Endothelial cell of umbilical vein (primary cell): ENCODE data around the gene SDK2. TPM values are rescaled to one million over a fixed set of nuclear protein-coding genes. Genes with fewer than 3 reads are reported as not detected.

Experiments
- BruUV-seq: library from RNA; stranded (reverse); fragments of 400-500 nt; replicated peaks from 2 replicates; lab custom pipeline; 2021; lab: Mats Ljungman, UMichigan
- CTCF ChIA-PET: fragments of 300-600, 350-600 bp; sonication (Branson Sonifier 250); formaldehyde crosslinking; loops from one replicate; lab custom pipeline; 2021; ENCODE audit warnings: antibody characterized with exemption, inconsistent platforms; lab: Charles Lee
- POLR2A ChIA-PET: fragments of 300-600, 350-600 bp; sonication (Branson Sonifier 250); formaldehyde crosslinking; loops from one replicate; lab custom pipeline; 2021; ENCODE audit warnings: antibody characterized with exemption, inconsistent platforms; lab: Charles Lee
- DNase-seq: peaks from one replicate; pipeline ENCODE4 v3.0.0-alpha.2; 2011; ENCODE audit warnings: low read depth, low spot score
- FAIRE-seq: peaks from 2 replicates; lab custom pipeline; 2011; peaks lifted over from hg19 to GRCh38; lab: Jason Lieb, UNC
- H2AFZ ChIP-seq: 2 replicates; pipeline ENCODE4 v1.6.0; 2012; ENCODE audit warnings: low read depth, low read length, control low read depth, inconsistent platforms
- H3K27ac ChIP-seq: 2 replicates; pipeline ENCODE4 v1.5.1; 2011; ENCODE audit warnings: low read depth, mild to moderate bottlenecking, control low read depth, low read length, moderate library complexity; ENCODE audit not compliant: insufficient read depth
- H3K27me3 ChIP-seq, 2 experiments: 2 replicates each; pipeline versions ENCODE4 v1.6.0 to v1.6.1; 2011; ENCODE audit warnings: low read length in 2 of 2, mixed read lengths in 1 of 2; ENCODE audit not compliant: control insufficient read depth in 2 of 2, insufficient read depth in 2 of 2
- H3K36me3 ChIP-seq, 2 experiments: 2 replicates in 1 of 2; 3 replicates in 1 of 2; pipeline ENCODE4 v1.5.1; 2011; ENCODE audit warnings: low read length in 2 of 2, mild to moderate bottlenecking in 1 of 2, moderate library complexity in 1 of 2; ENCODE audit not compliant: control insufficient read depth in 2 of 2, insufficient read depth in 2 of 2; ENCODE audit errors: extremely low read depth in 1 of 2
- H3K4me1 ChIP-seq: 3 replicates; pipeline ENCODE4 v1.5.1; 2011; ENCODE audit warnings: mild to moderate bottlenecking, low read length; ENCODE audit not compliant: control insufficient read depth, insufficient read depth; ENCODE audit errors: extremely low read depth
- H3K4me2 ChIP-seq: 2 replicates; pipeline ENCODE4 v1.6.1; 2011; ENCODE audit warnings: low read length, control low read depth, mixed read lengths; ENCODE audit not compliant: insufficient read depth
- H3K4me3 ChIP-seq, 3 experiments: fragments of 200-600 bp in 1 of 3; sonication (generic), shearing (Covaris generic) in 1 of 3; replicated peaks in 1 of 3; 2 replicates each; pipeline ENCODE4 v1.5.1; 2011 to 2016; ENCODE audit warnings: control low read depth in 3 of 3, low read length in 3 of 3, mild to moderate bottlenecking in 2 of 3, inconsistent platforms in 1 of 3, low read depth in 1 of 3, moderate library complexity in 1 of 3; ENCODE audit not compliant: insufficient read depth in 1 of 3
- H3K79me2 ChIP-seq: 2 replicates; pipeline ENCODE4 v1.6.0; 2012; ENCODE audit warnings: low read length, inconsistent platforms; ENCODE audit not compliant: control insufficient read depth, insufficient read depth
- H3K9ac ChIP-seq: replicated peaks from 2 replicates; pipeline ENCODE3; 2011; ENCODE audit warnings: low read length, control low read depth; ENCODE audit not compliant: insufficient read depth; ENCODE audit errors: extremely low read depth
- H3K9me1 ChIP-seq: replicated peaks from 3 replicates; pipeline ENCODE4 v1.6.0; 2011; ENCODE audit warnings: mild to moderate bottlenecking, low read length; ENCODE audit not compliant: control insufficient read depth, insufficient read depth; ENCODE audit errors: extremely low read depth
- H3K9me3 ChIP-seq: replicated peaks from 2 replicates; pipeline ENCODE4 v1.5.1; 2012; ENCODE audit warnings: low read length, inconsistent platforms; ENCODE audit not compliant: control insufficient read depth, insufficient read depth
- H4K20me1 ChIP-seq: replicated peaks from 2 replicates; pipeline ENCODE3; 2011; ENCODE audit warnings: mild to moderate bottlenecking, low read length; ENCODE audit not compliant: control insufficient read depth, insufficient read depth; ENCODE audit errors: extremely low read depth
- CTCF ChIP-seq, 2 donors: IDR thresholded peaks; 1 replicate in 1 of 2; 2 replicates in 1 of 2; pipeline ENCODE4 v1.5.1; 2011; ENCODE audit warnings: low read length in 2 of 2, mild to moderate bottlenecking in 2 of 2, moderate library complexity in 2 of 2, control low read depth in 1 of 2, inconsistent platforms in 1 of 2, low read depth in 1 of 2; ENCODE audit not compliant: insufficient read depth in 1 of 2; ENCODE audit errors: extremely low read depth in 1 of 2
- EZH2 ChIP-seq: IDR thresholded peaks from 2 replicates; pipeline ENCODE4 v1.6.1; 2012; ENCODE audit warnings: borderline replicate concordance, low read depth, mild to moderate bottlenecking, moderate library complexity, low read length, inconsistent platforms; ENCODE audit not compliant: severe bottlenecking
- FOS ChIP-seq: IDR thresholded peaks from 2 replicates; pipeline ENCODE4 v1.6.1; 2011; ENCODE audit warnings: mild to moderate bottlenecking, low read length, moderate library complexity, borderline replicate concordance; ENCODE audit not compliant: insufficient read depth
- GATA2 ChIP-seq: IDR thresholded peaks from 2 replicates; pipeline ENCODE4 v1.7.0; 2011; ENCODE audit warnings: low read depth, mild to moderate bottlenecking, moderate library complexity, mixed read lengths, low read length; ENCODE audit not compliant: insufficient read length, insufficient read depth
- JUN ChIP-seq: IDR thresholded peaks from 2 replicates; pipeline ENCODE4 v1.6.1; 2011; ENCODE audit warnings: borderline replicate concordance, low read depth; ENCODE audit not compliant: insufficient read length, insufficient read depth
- MYC ChIP-seq: IDR thresholded peaks from one replicate; pipeline ENCODE4 v1.6.1; 2011; ENCODE audit warnings: mild to moderate bottlenecking, low read depth, low read length
- POLR2A ChIP-seq: IDR thresholded peaks from 2 replicates; pipeline ENCODE4 v1.6.1; 2012; ENCODE audit warnings: low read depth, mild to moderate bottlenecking, control low read depth, low read length
- POLR2AphosphoS5 ChIP-seq: IDR thresholded peaks from 2 replicates; pipeline ENCODE4 v1.6.1; 2012; ENCODE audit warnings: low read depth, mild to moderate bottlenecking, control low read depth, low read length, moderate library complexity; ENCODE audit not compliant: insufficient read depth
- dilution Hi-C: fragments of 300-500 bp; cut with MboI; formaldehyde crosslinking; loops from one replicate; pipeline ENCODE4 v1.15.0; 2019; ENCODE audit warnings: low sequenced_read_pairs; ENCODE audit not compliant: extremely low pct_ligation_motif_present
- intact Hi-C: fragments of 100-400 bp; cut with micrococcal nuclease; formaldehyde crosslinking; loops from one replicate; pipeline ENCODE4 v1.10.0; 2022
- polyA plus RNA-seq, 4 experiments: library from polyadenylated mRNA; depleted of rRNA in 3 of 4; stranded (reverse) in 3 of 4; unstranded in 1 of 4; fragments of >200 nt; gene quantifications; 2 replicates each; pipeline versions ENCODE4 v1.2.1 to v1.2.3, GENCODE V29; 2011 to 2012; ENCODE audit warnings: missing spikeins in 1 of 4
- total RNA-seq: library from RNA; stranded (reverse); gene quantifications from 2 replicates; pipeline ENCODE4 v1.2.3, GENCODE V29; 2021
- TF ChIP-seq, protein P1 (sequence below): IDR thresholded peaks from 2 replicates; pipeline ENCODE4 v1.6.1; 2011; ENCODE audit not compliant: insufficient read depth, insufficient read length

The SDK2 gene
- total and polyA plus RNA-seq, 2 donors (not counting 3 experiments of a cell fraction or from before 2014, with no cell fraction given) = not detected

DNA sequence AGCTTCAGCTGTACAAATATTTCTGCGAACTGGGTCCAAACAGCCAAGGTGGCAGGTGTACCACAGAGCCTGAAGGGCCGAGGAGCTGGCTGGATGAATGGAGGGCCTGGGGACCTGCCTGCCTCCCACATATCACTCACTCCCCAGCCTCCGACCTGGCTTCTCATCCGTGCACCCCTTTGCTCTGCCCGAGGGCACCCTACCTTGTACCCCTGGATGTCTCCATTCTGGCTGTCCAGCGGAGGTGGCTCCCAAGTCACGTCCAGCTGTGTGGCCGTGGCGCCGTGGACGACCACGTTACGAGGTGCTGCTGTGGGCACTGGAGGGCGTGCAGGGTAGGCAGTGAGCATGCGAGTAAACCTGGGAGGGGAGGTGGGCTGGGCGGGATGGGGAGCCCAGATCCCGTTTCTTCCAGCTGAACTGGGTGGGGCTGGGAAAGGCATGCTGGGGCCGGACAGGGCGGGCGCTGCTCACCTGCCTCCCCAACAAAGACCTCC is 265.2 kb downstream of the SDK2 start:
- TF ChIP-seq GATA2 (no peak), POLR2AphosphoS5 (no peak), EZH2 (no peak), JUN (no peak), FOS (no peak), CTCF (IDR thresholded peaks at IDR 0.05; ENCODE audit: extremely low read depth in 1 of 2, insufficient read depth in 1 of 2, low read depth in 1 of 2, low read length in 2 of 2) (no peak), POLR2A (no peak), MYC (no peak)
- TF ChIP-seq, protein P1, sequence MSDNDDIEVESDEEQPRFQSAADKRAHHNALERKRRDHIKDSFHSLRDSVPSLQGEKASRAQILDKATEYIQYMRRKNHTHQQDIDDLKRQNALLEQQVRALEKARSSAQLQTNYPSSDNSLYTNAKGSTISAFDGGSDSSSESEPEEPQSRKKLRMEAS = no peak
- no peaks in the 10 kb centered on the region for H3K4me1 ChIP-seq
- H4K20me1 ChIP-seq = no peaks in the 10 kb centered on the region
- CTCF ChIA-PET = interaction anchor here (1.3 kb wide), 1 partner anchor 9 kb away, joined by 4 read pairs; no protein-coding TSS in a partner anchor
- H3K36me3 ChIP-seq = no peaks in the 10 kb centered on the region
- POLR2A ChIA-PET = no interaction called here
- no peak overlapping the region for H3K4me2 ChIP-seq
- intact Hi-C loops (no loop called here), dilution Hi-C loops (no loop called here)
- no peak overlapping the region for H3K4me3 ChIP-seq
- DNase-seq = no peak
- no peaks in the 10 kb centered on the region for H3K9me3 ChIP-seq
- no peak overlapping the region for H2AFZ ChIP-seq
- H3K9ac ChIP-seq = no peak overlapping the region
- H3K27ac ChIP-seq = no peak overlapping the region
- H3K79me2 ChIP-seq = no peaks in the 10 kb centered on the region
- H3K27me3 ChIP-seq = no peaks in the 10 kb centered on the region
- no TSS peak for BruUV-seq
- no peak for FAIRE-seq
- no peaks in the 10 kb centered on the region for H3K9me1 ChIP-seq
